Measurements from ENCODE around the gene CCDC30. TPM values are rescaled to one million over a fixed set of nuclear protein-coding genes. Genes with fewer than 3 reads are reported as not detected.

The CCDC30 gene
- total RNA-seq, 6 experiments from 2014 or later, result 0.18 to 1.2 (median 0.31) TPM

- H3K36me3 Mint-ChIP-seq (ENCODE audit: low read depth), result peaks cover 31% of the 10 kb centered on the region
- peak; percentile 20 for DNase-seq
- peak overlapping the region; percentile 82 for H3K27ac Mint-ChIP-seq
- TF ChIP-seq CTCF (IDR thresholded peaks at IDR 0.05), result no peak
- peak overlapping the region; percentile 99 for H3K4me3 Mint-ChIP-seq
- peaks cover 80% of the 10 kb centered on the region for H3K4me1 Mint-ChIP-seq (ENCODE audit: low read depth)
- peaks cover 6% of the 10 kb centered on the region for H3K27me3 Mint-ChIP-seq (ENCODE audit: insufficient read depth)
- no peaks in the 10 kb centered on the region for H3K9me3 Mint-ChIP-seq
Measured at GRCh38 chr1:42684139-42684538, 221.1 kb downstream of the CCDC30 start.

DNA sequence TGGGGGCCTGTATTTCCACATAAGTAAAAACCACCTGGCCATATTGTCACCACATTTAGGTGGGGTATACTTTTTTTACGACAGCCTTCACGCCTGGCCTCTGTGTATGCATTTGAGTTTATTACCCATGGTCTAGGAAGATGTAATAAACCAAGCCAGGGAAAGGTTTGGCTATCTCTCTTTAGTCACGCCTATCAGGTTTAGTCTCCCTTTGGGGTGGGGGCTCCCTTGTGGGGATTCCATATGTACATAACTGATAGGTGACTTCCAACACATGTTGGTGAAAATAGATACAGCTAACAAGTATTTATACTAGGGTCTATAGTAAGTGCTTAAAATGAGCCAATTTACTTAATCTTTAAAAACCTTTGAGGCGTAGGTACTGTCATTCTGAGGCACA lies 223.3 kb downstream of the CCDC30 start:
- Mint-ChIP-seq H3K27me3 (ENCODE audit: insufficient read depth) (peaks cover 6% of the 10 kb centered on the region), H3K9me3 (no peaks in the 10 kb centered on the region), H3K27ac (no peak overlapping the region), H3K36me3 (ENCODE audit: low read depth) (peaks cover 31% of the 10 kb centered on the region), H3K4me1 (ENCODE audit: low read depth) (peaks cover 80% of the 10 kb centered on the region), H3K4me3 (no peak overlapping the region; the same call in 1 of the 2 replicates)
- TF ChIP-seq CTCF (IDR thresholded peaks at IDR 0.05), result no peak
- DNase-seq, result no peak

DNA sequence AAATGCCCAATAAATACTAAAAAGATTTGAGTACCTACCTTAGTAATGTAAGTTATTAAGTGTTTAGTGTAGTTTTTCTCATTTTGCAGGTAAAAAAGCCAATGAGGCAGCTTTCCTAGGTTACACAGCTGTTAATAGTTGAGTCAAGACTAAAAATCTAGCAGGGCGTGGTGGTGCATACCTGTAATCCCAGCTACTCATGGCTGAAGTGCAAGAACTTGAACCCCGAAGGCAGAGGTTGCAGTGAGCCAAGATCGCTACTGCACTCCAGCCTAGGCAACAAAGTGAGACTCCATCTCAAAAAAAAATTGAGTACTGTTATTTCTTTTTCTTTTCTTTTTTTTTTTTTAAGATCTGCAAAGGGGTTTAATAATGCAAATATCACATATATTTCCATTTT lies 226.8 kb downstream of the CCDC30 start:
- Mint-ChIP-seq H3K4me1 (ENCODE audit: low read depth) (peaks cover 97% of the 10 kb centered on the region), H3K9me3 (no peaks in the 10 kb centered on the region), H3K4me3 (no peak overlapping the region), H3K27me3 (ENCODE audit: insufficient read depth) (no peaks in the 10 kb centered on the region), H3K27ac (no peak overlapping the region), H3K36me3 (ENCODE audit: low read depth) (peaks cover 39% of the 10 kb centered on the region)
- no peak for DNase-seq
- TF ChIP-seq CTCF (IDR thresholded peaks at IDR 0.05), result no peak

GRCh38 chr1:42690477-42691156 lies 227.5 kb downstream of the CCDC30 start:
- Mint-ChIP-seq H3K27me3 (ENCODE audit: insufficient read depth) (no peaks in the 10 kb centered on the region), H3K4me3 (no peak overlapping the region), H3K4me1 (ENCODE audit: low read depth) (peaks cover 94% of the 10 kb centered on the region), H3K27ac (0 out of 2 replicates have a peak overlapping the region, but pooled peaks have one; percentile 13), H3K9me3 (no peaks in the 10 kb centered on the region), H3K36me3 (ENCODE audit: low read depth) (peaks cover 40% of the 10 kb centered on the region)
- peak; percentile 39 for TF ChIP-seq CTCF (IDR thresholded peaks at IDR 0.05)
- no peak for DNase-seq

DNA sequence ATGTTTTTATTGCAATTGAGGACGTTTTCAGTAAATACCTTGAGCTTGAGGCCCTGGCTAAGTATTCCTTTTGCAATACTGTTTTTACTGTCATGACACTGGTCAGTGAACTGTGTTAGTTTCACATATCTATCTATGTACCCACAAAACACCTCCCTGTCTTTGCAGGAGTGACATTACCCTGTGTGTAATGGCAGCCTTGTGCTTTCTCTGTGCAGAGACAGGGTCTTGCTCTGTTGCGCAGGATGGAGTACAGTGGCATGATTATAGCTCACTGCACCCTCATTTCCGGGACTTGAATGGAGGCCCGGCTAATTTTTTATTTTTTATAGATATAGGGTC lies 228.0 kb downstream of the CCDC30 start:
- no peaks in the 10 kb centered on the region for H3K9me3 Mint-ChIP-seq
- TF ChIP-seq CTCF (IDR thresholded peaks at IDR 0.05), result no peak; the same call in none of the 2 replicates
- DNase-seq, result no peak
- H3K4me3 Mint-ChIP-seq, result no peak overlapping the region
- no peaks in the 10 kb centered on the region for H3K27me3 Mint-ChIP-seq (ENCODE audit: insufficient read depth)
- H3K36me3 Mint-ChIP-seq (ENCODE audit: low read depth), result peaks cover 45% of the 10 kb centered on the region
- peaks cover 89% of the 10 kb centered on the region for H3K4me1 Mint-ChIP-seq (ENCODE audit: low read depth)
- H3K27ac Mint-ChIP-seq, result no peak overlapping the region
